Fibroblast of skin of left biceps (primary cell): ENCODE measurements around the gene PCSK1.

ENCODE experiments used
- DNase-seq, 2 experiments: peaks; one replicate each; pipeline ENCODE4 v3.0.0-alpha.2; 2013; ENCODE audit warnings: low read depth in 2 of 2

PCSK1 gene

DNA sequence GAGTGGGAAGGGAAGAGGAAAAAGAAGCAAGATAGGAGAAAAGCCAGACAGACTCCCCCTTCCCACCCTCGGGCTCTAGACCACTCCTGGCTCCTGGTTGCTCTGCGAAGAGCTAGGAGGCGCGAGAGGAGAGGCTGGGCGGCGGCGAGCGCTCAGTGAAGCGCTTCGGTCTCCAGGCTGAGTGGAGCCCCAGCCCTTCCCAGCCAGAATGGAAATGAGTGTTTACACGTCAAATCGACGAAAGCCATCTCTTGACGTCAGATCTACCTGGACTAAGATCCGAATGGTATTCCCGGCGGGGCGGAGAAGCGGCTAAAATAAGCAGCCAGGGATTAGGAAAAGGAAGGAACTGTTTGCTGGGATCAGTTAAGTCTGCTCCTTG, at the start of gene PCSK1:
Gene PCSK1 (minus strand): TSS at position 183 of the 382 bp plus-strand sequence. CDS start 206 bp downstream, outside the sequence.
- no peak for DNase-seq

DNA sequence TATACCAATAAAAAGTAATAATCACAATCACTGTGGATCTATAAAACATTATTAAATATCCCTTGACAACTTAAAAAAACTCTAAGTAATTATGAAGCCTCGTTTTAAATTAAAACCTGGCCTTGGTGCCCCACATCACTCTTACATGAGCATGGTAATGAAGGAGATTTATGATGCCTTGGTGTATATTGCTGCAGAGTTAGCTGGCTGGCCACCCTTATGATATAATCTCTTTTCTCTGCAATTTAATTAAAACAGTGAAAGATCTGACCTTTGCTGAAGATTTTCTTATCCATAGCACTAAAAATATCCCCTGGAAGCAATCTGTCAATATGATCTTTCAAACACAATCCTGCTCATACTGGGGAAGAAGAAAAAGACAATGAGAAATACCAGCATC, 48.8 kb upstream of the PCSK1 start:
- no peak for DNase-seq

DNA sequence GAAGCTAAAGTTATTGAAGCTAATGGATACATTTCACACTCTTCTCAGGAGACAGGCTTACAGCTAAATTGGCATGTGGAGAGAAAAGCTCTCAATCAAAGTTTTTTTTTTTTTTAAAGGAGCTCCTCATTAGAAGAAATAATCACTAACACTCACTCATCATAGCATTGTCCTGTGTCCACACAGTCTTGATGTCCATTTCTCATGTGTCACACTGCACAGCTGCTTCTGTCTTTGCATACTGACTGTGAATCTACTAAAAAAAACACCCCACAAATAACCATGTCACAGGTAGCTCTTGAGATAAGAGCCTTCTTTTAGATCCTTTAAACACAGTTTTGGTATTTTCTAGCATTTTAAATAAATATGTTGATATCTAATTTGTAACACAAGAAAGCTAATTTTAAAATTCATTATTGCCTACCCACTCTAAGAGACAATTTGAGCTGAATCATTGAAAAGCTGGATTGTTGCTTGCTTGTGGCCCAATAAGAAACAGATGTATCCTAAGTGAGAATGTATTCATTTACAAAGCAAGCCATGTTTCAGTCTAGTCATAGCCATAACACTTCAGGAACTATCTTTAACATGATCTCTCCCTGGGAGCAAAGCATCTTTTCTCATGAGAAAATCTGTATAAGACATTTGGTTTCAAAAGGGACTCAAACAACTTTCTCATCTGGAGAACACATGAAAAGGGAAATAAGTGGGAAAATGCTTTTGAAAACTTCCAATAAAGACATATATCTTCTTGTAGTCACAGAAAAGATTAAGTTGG, 48.1 kb upstream of the PCSK1 start:
- DNase-seq, result peak; percentile 30 to 31

- no peak for DNase-seq
Observed at GRCh38 chr5:96478983-96479382, 45.9 kb upstream of the PCSK1 start.

- peak in 1 of 2 experiments; percentile 18 for DNase-seq
Observed at GRCh38 chr5:96476654-96477053, 43.6 kb upstream of the PCSK1 start.

DNA sequence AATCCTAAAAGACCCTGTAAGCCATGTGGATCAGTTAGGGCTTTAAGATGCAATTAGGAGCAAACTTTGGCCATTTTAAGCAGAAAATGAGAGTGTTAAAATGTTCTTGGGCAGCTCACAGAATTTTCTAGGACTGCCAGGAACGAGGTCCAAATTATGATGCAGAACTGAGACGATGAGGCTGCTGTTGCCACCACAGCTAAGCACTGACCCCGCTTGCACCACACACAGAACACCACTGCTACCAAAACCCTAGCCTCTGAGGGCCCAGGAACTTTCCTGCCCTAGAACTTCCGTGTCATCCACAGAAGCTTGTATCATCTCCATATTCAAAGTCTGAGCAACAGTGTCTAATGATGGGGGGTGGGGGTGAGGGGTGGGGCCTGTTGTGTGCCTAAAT, 41.0 kb upstream of the PCSK1 start:
- DNase-seq, result no peak

- no peak for DNase-seq
Observed at GRCh38 chr5:96473155-96473554, 40.1 kb upstream of the PCSK1 start.

- DNase-seq, result no peak
Observed at GRCh38 chr5:96470785-96471184, 37.7 kb upstream of the PCSK1 start.

DNA sequence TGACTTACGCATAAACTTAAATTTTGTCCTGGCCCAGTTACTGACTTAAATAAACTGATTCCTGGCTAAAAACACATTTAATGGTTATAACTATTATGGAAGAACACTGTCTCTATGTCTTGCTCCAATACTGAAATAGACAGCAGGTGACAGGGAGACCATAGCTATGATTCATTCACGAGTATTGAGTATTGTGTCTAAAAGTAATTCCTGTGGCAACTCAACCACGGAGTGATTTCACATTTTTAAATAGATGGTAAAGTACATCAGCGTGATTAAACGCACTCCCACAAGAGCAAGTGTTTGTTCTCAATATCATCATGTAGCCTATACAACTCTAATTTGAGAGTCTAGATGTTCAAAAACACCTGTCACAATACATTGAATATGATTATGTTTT, 35.9 kb upstream of the PCSK1 start:
- DNase-seq, result no peak

- no peak for DNase-seq
Observed at GRCh38 chr5:96463091-96463490, 30.0 kb upstream of the PCSK1 start.

DNA sequence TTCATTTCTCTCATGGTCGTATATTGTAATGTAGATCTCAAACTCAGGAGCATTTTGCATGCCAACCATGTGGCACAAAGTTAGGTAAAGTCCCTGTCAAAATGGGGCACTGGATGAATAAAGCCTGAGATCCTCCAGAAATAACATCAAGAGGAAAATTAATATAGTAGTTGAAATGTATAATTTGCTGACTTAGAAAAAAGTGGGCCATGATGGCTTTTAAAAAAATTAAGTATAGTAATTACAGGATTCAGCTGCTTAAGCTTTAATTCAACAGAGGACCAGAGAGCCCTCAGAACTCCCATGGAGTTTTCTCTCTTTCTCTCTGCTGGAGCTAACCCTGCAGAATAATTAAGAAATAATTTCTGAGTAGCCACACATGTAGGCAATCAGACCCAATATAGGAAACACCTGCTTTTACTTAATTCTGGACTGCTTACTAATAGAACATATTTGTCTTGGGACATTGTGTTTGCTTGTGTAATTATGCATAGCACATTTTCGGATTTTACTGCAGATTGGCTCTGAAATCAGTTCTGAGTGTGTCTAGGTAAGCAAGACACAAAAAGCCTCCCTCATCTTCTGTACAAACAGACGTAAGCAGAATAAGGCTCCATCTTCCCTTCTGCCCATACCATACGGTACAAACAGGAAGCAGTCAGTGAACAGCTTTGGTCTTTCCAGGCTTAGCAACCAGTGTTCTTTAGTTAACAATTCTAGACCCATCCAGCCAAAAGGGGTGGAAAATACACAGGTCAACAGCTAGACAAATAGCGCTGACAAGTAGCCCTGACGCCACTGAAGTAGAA, 26.5 kb upstream of the PCSK1 start:
- DNase-seq, result no peak

- no peak for DNase-seq
Observed at GRCh38 chr5:96458176-96458575, 25.1 kb upstream of the PCSK1 start.

- no peak for DNase-seq
Observed at GRCh38 chr5:96455789-96456188, 22.7 kb upstream of the PCSK1 start.

DNA sequence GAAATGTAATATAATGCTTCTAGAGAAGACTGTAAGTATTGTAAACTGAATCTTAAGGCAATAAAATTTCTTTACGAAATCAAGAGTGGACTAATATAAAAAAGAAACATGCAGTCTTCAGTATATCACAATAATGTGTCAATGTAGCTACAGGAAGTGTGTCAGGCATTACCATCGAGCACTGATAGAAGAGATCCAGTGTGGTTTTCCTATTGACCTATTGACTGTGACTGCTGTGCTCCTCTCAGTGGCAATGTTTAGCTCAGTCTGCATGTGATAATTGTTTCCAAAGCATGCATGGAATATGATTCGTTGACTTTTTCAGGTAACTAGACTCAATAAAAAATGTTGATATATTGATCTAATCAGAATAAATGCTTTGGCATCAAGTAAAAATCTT, 20.3 kb upstream of the PCSK1 start:
- no peak for DNase-seq

- no peak for DNase-seq
Observed at GRCh38 chr5:96447949-96448348, 14.9 kb upstream of the PCSK1 start.

DNA sequence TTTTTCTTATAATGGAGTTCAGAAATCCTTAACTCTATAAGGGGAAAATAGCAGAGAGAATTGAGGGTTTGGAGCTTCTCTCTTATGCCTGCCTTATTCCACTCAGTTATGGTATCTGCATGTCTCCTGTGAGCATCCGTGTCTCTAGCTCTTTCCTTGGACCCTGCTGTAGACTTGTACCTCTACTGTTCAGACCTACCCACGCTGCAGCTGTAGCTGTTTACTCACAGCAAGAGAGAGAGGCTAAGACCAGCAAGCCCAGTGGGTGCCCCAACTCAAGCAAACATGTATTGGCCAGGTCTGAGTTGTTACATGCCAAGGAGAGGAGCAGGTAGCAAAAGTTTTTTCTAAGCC, 7.1 kb upstream of the PCSK1 start:
- no peak for DNase-seq

DNA sequence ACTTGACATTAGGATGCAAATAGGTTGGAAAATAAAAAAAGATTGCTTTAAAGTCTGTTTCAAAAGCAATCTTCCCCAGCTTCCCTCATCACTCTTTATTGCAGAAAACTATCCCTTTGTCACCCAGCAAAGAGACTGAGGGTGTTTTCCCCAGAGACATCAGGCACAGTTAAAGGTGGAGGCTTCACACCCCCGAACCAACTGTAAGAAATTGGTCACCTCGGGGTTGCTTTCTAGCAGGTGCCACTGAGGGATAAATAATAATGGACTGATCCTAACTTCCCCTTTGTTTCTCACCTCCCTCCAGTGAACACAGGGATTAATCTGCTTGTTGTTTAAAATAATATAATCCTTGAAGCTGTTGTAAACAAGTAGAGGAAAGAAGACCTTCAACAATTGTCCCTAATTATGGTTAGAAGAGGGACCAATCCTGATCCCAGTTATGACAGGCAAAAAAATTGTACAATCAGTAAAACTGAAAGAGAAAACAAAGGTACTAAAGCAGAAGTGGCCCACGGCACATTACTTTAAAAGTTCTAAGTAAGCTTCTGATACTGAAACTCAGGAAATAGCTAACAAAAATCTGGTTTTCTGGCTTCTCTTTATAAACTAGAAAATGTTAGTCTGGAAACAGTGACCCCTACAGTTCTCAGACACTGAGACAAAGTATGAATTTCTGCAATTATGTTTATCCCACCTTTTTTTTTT, 6.6 kb upstream of the PCSK1 start:
- DNase-seq, result no peak

GRCh38 chr5:96434201-96434645, 1.2 kb upstream of the PCSK1 start:
- peak; percentile 32 to 36 for DNase-seq

DNA sequence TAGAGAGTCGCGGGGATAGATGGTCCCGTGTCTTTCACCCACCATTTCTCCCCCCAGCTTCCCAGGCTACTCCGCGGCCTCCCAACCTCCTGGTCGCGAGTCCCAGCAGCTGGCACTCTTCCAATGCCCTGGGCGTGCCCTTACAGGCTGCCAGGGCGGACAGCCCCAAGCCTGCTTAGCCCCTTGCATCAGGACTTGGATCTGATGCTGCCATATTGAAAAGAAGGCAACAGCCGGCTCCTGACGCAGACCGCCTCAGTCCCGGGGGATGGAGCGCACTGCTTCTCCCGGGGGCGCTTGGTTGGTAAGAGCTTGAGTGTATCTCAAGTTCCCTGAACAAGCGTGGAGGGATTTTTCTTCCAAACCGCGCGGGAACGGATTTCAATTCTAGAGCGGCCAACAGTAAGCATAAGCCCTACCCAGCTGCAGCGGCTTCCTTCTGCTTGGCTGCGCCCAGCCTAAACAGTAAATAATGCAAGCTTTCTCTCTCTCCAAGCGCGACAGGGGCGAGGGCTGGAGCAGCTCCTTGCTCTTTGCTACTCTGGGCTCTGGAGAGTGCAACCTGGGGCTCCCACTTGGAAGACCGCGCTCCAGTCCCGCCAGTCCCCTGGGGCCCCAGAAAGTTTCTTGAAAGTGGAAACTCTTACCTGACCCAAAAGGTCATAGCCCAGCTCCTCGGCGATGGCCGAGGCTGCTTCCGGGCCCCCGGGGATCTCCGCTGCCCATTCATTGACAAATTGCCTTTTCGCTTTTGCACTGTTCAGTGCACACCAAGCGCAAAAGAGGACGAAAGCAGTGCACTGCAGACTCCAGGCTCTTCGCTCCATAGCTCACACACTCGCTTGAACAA, 607 bp downstream of the PCSK1 start:
- DNase-seq, result no peak

- peak in 1 of 2 experiments; percentile 30 for DNase-seq
Observed at GRCh38 chr5:96431376-96432187, 1.5 kb downstream of the PCSK1 start.

- DNase-seq, result no peak
Observed at GRCh38 chr5:96427824-96428223, 5.2 kb downstream of the PCSK1 start.
